Measurements from ENCODE around the gene ADD2.
"Not testable (repeated sequence)": the region's sequence is repeated elsewhere in the genome, so short reads cannot be mapped to it uniquely, and the experiment has no call there.

Gene ADD2, protein sequence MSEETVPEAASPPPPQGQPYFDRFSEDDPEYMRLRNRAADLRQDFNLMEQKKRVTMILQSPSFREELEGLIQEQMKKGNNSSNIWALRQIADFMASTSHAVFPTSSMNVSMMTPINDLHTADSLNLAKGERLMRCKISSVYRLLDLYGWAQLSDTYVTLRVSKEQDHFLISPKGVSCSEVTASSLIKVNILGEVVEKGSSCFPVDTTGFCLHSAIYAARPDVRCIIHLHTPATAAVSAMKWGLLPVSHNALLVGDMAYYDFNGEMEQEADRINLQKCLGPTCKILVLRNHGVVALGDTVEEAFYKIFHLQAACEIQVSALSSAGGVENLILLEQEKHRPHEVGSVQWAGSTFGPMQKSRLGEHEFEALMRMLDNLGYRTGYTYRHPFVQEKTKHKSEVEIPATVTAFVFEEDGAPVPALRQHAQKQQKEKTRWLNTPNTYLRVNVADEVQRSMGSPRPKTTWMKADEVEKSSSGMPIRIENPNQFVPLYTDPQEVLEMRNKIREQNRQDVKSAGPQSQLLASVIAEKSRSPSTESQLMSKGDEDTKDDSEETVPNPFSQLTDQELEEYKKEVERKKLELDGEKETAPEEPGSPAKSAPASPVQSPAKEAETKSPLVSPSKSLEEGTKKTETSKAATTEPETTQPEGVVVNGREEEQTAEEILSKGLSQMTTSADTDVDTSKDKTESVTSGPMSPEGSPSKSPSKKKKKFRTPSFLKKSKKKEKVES

DNA sequence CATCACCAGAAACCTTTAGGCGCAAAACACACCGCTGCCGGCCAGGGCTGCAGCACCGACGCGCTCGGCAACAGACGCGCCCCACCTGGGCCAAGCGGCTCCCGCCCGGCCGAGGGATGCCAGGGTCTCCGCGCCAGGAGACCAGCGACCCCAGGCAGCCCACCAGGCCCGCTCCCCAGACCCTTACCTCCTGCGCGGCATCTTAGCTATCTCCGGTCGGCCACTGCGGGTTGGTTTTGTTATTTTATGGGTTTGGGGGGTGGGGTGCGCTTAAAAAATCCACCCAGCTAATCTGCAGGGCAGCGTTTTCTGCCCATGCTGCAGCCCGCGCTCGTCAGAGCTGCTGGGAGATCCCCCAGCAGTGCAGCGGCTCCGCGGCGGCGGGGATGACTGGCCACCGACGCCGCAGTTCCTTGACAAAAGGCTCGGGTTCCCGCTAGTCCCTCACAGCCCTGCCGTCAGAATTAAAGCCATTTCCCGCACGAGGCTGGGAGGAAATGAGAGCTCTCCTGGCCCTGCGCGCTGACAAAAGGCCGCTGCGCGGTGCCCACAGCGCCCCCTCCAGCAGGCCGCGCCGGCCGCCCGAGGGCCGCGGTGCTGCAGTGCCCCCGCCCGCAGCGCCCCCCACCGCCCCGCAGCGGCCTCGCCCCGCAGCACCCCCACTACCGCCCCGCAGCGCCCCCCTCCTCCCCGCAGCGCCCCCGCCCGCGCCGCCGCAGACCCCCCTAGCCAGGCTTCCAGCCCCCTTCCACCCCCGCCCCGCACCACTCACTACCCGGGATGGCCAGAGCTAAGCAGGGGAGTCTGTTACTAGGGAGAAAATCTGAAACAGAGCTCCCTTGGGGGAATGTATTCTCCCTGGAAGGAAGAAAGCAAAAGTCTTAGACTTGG is at the start of gene ADD2:
ADD2 (minus strand) TSS at position 502 of the 891 bp plus-strand sequence. CDS start 61,792 bp downstream, outside the sequence.
- DNase-seq (ENCODE audit: low spot score): peak; percentile 31

DNA sequence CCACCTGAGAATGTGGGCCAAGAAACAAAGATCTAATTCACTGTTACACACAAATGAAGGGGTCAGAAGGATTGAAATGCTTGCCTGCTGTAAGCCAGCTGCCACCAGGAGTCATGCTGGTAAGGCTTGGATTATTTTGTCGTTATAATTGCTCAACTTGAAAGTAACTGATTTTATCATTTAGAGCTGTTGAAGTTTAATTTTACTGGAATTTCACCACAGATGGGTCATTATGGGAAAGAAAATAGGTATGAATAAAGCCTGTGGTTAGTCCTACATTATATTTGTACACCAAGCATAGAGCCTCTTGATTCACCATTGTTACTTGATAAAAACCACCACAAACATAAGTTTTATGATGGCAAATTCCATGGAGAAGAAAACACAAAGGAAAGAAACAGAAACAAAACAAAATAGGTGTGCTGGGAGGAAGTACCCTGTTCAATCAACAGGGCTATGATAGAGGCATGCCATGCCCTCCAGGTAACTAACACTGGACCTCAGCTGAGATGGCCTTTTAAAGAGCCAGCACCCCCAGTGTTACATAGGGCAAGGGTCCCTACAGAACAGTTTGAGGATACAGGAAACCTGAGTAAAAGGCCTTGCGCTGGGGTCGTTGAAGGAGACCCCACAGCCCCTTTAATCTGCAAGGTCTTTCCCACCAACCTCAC is 49.4 kb upstream of the ADD2 start:
- DNase-seq (ENCODE audit: low spot score): no peak

DNA sequence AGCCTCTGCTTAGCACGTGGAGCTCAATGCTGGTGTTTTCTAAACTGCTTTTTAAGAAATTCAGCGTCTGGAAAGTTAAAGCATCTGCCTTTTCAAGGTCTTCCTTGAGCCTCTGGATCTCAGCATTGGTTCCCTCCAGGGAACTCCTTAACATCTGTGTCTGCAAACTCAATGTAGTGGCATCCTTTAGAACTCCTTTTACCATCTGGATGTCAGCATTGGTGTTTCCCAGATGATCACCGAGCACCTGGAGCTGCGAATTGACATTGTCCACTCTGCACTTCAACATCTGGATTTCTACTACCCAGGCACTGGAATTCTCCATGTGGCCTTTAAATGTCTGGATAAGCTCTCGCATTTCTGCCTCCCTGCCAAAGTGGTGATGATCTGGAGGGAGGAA is 48.7 kb upstream of the ADD2 start:
- DNase-seq (ENCODE audit: low spot score): no peak

DNA sequence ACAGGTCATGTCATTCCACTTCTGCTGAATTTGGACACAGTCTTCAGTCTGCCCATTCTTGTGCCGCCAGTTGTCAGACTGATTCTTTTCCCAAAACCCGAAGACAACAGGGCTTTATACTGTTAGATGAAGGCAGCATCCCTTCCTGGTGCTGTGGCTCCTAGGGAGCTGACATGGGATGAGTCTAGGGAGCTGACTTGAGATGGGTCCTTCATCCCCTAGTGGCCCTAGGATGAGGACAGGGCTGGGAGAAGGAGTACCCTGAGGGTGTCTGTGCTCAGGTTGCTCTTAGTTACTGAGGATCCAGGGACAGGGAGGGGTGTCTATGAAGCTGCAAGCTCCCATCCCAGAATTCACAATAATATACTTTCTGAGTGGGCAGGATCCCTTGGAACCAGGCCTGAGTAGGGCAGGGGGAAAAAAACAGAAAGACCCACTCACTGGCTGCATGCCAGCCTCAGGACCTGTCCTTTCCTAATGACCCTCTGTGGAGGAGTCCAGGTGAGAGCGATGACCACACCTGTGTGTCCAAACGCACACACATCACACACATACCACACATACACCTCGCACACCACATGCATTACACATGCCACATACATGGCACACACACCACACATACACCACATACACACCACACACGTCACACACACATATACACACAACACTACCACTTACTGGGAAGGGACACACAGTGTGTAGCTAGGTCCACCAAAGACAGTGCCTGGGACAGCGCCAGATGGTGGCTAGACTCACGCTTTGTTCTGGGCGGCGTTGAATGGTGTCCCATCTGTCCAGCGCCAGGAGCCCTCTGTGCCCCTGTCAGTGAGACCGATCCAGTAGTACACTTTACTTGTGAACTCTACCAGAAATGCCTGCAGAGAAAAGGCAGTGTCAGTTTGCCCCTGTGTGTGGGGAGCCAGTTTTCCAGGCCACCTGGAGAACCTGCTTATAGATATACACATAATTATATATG is 41.3 kb upstream of the ADD2 start:
- DNase-seq (ENCODE audit: low spot score): no peak

DNA sequence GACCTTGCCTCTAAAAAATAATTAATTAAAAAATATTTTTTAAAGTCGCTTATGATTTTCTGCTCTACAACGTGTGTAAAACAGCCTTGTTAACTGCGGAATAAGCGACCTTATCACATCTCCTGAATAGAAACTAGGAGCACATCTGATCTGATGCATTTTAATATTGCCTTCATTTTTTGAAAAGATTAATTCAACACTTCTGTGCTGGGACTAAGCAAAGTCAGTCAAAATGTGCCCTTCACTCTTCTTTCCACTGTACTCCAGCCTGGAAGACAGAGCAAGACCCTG is 39.8 kb upstream of the ADD2 start:
- DNase-seq (ENCODE audit: low spot score): no peak

DNA sequence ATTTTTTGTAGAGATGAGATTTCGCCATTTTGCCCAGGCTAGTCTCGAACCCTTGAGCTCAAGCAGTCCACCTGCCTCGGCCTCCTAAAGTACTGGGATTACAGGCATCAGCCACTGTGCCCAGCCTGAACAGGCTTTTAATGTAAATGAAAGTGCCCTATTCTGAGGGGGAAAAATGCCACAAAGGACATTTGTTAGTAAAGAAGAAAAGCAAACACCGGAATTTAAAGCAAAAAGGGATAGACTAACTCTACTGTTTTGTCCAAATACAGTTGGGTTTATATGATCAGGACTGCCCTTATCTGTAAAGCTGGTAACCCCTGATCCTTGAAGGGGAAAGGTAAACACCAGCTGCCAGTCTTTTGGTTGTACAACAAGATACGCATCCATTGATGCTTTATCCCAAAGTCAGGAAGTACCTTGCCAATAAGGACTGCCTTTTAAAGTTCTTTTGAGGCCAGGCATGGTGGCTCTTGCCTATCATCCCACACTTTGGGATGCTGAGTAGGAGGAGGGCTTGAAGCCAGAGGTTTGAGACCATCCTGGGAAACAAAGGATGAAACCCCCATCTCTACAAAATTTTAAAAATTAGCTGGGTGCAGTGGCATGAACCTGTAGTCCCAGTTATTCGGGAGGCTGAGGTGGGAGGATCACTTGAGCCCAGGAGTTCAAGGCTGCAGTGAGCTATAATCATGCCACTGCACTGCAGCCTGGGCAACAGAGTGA is 39.3 kb upstream of the ADD2 start:
- no peak for DNase-seq (ENCODE audit: low spot score)

DNA sequence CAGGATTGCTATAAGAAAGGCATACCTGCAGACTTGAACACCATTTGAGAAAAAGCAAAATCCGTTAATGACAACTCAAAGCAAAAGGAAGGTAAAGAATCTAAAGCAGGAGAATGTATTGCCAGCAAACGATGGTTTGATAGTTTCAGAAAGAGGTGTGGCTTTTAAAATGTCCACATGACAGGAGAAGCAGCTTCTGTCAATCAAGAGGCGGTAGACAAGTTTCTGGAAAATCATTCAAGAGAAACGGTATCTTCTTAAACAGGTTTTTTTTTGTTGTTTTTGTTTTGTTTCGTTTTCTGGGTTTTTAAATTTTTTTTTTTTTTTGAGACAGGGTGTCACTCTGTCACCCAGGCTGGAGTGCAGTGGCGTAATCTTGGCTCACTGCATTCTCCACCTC is 38.6 kb upstream of the ADD2 start:
- no peak for DNase-seq (ENCODE audit: low spot score)

DNA sequence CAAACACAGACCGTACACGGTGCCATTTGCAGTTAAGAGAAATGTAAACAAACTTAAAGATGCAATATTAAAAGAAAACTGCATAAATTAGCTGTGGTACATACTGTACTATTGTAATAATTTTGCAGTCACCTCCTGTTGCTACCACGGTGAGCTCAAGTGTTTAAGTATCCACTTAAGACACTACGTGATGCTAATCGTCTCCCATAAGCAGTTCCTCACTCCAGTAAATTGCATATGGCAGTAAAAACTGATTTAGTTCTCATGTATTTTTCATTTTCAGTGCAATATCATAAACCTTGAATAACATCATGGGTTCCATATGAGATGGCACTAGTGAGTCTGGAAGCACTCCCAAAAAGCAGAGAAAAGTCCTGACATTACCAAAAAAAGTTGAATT is 38.0 kb upstream of the ADD2 start:
- DNase-seq (ENCODE audit: low spot score): no peak

DNA sequence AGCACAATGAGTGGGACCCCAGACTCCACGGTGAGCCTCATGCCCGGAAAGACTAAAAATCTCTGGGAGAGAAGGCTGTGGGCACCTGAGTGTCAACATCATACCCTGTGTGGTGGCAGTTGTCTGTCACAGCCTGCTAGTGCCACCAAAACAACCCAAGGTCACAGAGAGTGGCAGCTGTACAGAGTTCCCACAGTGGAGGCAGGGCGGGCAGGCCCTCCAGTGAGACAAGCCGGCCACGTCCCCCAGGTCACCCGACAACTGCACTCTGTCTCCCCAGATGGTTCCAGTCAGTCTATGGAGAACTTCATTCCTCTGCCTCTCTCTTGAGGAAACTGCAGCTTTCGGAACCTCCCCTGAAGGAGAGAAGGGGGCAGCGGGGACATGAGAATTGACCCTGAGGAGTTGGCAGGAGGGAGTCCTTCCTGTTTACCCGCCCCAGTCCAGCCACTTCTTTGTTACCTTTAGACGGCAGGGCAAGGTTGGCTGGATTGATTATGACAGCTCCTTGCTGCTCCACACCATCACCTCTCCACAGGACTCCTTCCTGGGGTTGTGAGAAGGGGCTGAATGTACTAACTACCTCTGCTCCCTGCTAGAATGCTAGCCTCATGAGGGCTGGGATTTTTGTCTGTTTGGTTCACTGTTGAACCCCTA is 33.7 kb upstream of the ADD2 start:
- DNase-seq (ENCODE audit: low spot score): no peak

DNA sequence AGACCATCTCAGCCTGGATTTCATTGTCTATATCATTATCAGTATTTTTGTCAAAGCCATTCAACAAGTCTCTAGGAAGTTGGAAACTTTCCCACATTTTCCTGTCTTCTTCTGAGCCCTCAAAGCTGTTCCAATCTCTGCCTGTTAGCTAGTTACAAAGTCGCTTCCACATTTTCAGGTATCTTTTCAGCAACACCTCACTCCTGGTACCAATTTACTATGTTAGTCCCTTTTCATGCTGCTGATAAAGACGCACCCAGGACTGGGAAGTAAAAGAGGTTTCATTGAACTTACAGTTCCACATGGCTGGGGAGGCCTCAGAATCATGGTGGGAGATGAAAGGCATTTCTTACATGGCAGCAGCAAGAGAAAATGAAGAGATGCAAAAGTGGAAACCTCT is 31.7 kb upstream of the ADD2 start:
- DNase-seq (ENCODE audit: low spot score): no peak

DNA sequence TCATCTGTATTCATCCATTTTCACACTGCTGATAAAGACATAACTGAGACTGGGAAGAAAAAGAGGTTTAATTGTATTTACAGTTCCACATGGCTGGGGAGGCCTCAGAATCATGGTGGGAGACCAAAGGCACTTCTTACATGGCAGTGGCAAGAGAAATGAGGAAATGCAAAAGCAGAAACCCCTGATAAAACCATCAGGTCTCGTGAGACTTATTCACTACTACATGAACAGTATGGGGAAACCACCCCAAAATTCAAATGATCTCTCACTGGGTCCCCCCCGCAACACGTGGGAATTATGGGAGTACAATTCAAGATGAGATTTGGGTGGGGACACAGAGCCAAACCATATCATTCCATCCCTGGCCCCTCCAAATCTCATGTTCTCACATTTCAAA is 30.0 kb upstream of the ADD2 start:
- not testable (repeated sequence) for DNase-seq (ENCODE audit: low spot score)

DNA sequence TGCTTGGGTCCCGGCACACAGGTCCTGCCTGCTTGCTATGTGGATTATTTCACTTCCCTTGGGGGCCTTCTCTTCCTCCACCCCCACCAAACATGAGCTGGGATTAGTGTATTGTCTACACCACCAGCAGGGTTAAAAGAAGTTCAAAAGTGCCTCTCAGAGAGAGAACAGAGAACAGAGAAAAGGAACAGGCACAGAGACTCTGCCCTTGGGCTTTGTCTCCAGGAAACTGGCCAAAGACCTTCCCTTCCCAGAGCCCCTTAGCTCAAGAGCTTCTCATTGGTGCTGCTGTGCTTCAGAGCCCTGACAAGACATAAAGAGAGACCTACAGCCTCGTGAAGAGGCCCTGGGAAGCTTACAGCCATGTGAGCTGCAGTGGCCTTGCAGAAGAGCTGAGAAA is 29.5 kb upstream of the ADD2 start:
- no peak for DNase-seq (ENCODE audit: low spot score)

DNA sequence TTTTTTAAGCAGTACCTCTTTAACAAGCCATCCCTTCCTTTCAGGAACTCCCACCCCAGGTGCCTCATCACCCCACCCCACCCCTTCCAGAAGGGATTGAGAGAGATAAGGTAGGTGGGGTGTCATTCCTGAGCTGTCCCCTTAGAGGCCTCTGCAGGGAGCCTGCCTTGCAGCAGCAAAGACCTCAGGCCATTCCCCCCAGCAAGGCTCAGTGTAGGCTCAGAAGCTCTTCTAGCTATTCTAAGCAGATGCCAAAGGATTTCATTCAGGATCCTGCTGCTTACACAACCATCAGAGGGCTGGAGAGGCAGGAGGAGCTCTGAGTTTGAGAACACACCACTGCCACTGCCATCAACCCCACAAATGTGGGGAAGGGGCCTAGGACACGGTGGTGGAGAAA is 28.3 kb upstream of the ADD2 start:
- DNase-seq (ENCODE audit: low spot score): no peak

DNA sequence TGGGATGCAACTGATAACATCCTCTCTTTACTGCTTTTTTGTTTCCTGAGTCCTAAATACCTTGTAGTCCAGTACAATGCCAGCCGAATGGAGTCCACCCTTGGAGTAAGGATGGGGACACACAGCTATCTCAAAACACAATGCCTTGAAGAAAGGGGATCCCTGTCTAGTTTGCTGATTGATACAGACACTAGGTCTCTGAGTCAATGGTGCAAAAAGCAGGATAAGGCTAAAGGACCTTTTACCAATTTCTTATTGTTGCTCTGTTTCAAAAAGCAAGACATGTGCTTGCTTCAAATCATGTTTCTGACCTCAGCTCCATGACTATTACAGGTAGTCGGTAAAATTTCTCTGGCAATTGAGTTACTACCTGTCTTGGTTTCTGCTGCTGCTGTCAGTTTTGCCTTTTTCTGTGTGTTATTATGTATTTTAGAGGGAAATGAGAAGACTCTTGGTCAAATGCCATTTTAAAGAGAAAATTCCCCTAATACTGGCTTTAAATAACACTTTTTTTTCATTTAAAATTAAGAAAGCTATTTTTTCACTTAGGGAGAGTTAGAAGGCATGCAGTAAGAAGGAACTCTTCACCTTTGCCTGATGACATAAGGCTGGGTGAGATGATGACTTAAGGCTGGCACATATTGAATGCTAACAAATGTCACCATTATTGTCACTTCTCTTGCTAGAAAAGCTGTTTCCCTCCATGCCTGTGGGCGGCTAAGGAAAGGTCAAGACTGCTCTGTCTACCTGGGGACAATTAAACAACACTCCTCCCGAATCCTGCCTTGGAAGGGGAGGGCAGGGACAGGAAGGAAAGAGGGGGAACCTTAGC is 27.4 kb upstream of the ADD2 start:
- DNase-seq (ENCODE audit: low spot score): no peak

DNA sequence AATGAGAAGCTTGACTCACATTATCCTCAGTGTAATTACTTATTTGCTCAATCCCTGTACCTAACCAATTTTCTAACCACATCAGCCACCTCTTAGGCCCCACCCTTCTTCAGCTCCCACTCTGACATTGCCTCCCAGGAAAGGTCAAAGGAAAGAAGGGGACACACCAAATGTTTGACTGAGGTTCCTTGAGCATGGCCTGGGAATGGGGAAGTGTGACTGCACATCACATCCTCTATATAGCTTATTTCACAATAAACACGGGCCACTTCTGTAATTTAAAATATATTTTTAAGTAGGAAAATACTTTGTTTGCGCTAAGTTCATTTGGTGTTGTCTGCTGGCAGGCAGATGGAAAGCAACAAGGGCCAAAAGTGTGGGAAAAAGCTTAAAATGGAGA is 25.4 kb upstream of the ADD2 start:
- DNase-seq (ENCODE audit: low spot score): peak; percentile 7

DNA sequence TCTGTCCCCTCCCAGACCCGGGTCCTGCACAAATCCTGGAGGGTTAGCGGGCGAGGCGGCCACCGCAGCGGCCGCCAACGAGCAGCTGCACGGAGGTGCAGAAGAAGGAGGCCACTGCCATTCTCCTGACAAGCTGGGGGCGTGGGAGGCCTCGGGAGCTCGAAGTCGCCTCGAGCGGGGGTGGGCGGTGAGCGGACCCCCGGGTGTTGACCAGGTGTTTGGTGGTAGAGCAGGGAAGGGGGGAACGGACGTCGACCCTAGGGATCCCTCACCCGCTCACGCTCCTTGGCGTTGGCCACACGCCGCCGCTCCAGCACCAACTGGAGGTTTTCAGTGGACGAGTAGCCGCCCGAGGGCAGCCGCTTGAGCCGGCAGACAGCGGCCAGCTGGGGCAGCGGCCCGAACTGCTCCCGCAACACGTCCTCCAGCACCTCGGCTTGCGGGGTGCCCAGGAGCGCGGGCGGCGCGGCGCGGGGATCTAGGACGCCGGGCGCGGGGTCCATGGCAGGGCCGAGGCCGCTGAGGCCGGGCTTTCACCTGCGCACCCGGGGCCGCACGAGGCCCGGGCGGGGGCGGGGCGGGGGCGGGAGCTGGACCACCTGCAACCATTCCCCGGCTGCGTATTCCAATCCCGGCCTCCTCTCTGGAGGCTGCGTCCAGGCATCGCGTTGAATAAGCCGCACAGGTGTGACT is 22.3 kb upstream of the ADD2 start, which contains the start of gene FIGLA:
FIGLA (minus strand) TSS at position 508 of the 693 bp plus-strand sequence; CDS start at position 503, 5 bp downstream.
- DNase-seq (ENCODE audit: low spot score): no peak

DNA sequence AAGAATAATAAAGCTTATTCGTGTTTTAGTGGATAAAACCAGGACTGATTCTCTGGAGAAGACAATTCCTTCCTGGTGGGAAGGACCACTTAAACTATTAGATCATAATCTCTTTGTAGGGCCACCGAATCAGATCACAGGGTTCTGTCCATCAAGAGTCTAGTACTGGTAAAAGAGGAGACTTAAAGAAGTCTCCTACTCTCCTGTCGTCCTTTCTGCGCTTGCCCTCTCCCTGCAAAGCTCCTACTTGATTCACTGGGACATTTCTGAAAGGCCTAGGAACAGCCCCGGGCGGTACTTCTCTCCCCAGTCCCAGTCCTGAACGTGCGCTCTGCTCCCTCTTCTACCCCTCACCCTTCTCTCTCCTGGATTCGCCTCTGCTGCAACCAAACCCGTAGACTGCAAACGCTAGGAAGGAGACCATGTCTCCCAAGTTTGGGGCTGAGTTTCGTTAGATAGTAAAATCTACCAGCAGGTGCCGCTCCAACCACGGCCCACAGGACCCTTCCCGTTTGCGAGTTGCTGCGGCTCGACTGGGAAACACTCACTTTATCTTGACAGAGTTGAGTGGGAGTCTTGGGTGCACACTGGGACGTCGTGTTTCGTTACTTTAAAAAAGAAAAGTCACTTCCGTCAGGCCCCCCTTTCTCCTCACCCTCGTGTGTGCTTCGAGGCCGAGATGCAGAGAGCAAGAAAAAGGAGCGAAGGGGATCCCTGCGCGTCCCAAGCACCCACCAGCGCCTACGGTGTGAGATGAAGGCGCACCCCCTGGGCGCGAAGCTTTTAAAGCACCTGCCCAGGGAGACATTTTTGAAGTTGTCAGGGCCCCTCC is 21.5 kb upstream of the ADD2 start:
- DNase-seq (ENCODE audit: low spot score): peak; percentile 55
